ENCODE data around the gene CPNE1. TPM values are rescaled to one million over a fixed set of nuclear protein-coding genes. Genes with fewer than 3 reads are reported as not detected.

CPNE1 gene
- total and polyA plus RNA-seq, 12 donors = 63.9 to 464 (median 160) TPM

GRCh38 chr20:35648836-35649235 is 15.9 kb downstream of the CPNE1 start:
- intact Hi-C loops (cut with DNase I) = no loop called here
- H3K27ac ChIP-seq = no peak overlapping the region

GRCh38 chr20:35644806-35645205 is 19.9 kb downstream of the CPNE1 start:
- Histone ChIP-seq H3K36me3 (replicated peaks in 1 of 2) (no peaks in the 10 kb centered on the region), H3K4me3 (no peak overlapping the region), H3K4me1 (replicated peaks in 1 of 2) (peaks cover 5 to 29% of the 10 kb centered on the region in 2 donors), H3K9me3 (replicated peaks in 1 of 3) (no peaks in the 10 kb centered on the region), H3K27ac (no peak overlapping the region), H3K27me3 (no peaks in the 10 kb centered on the region)
- 83 to 96% (median 91%) methylated on average over 2 of the region's 2 CpGs for WGBS, 4 donors
- DNase-seq = no peak
- intact Hi-C loops (cut with DNase I) = no loop called here
- TF ChIP-seq CTCF (IDR thresholded peaks at IDR 0.05) (no peak), POLR2A (IDR thresholded peaks at IDR 0.05) (no peak)

More at GRCh38 chr20:35648836-35649235, 15.9 kb downstream of the CPNE1 start:
- H3K27me3 ChIP-seq = no peaks in the 10 kb centered on the region
- H3K4me3 ChIP-seq = no peak overlapping the region
- no peaks in the 10 kb centered on the region for H3K9me3 ChIP-seq (replicated peaks in 1 of 3)
- H3K36me3 ChIP-seq (replicated peaks in 1 of 2) = peaks cover 0 to 15% of the 10 kb centered on the region in 2 donors
- TF ChIP-seq CTCF (IDR thresholded peaks at IDR 0.05) (no peak), POLR2A (IDR thresholded peaks at IDR 0.05) (no peak)
- peaks cover 0 to 38% of the 10 kb centered on the region in 2 donors for H3K4me1 ChIP-seq (replicated peaks in 1 of 2)
- DNase-seq = no peak

- H3K36me3 ChIP-seq (replicated peaks in 1 of 2) = no peaks in the 10 kb centered on the region
- no peaks in the 10 kb centered on the region for H3K9me3 ChIP-seq (replicated peaks in 1 of 3)
- no peak for DNase-seq
- H3K27me3 ChIP-seq = no peaks in the 10 kb centered on the region
- intact Hi-C loops (cut with DNase I) = no loop called here
- no peak overlapping the region for H3K4me3 ChIP-seq
- H3K27ac ChIP-seq = no peak overlapping the region
- WGBS, 4 donors = 91 to 99% (median 93%) methylated on average over 6 to 7 of the region's 7 CpGs
- H3K4me1 ChIP-seq (replicated peaks in 1 of 2) = peaks cover 5 to 15% of the 10 kb centered on the region in 2 donors
- TF ChIP-seq POLR2A (IDR thresholded peaks at IDR 0.05) (no peak), CTCF (IDR thresholded peaks at IDR 0.05) (no peak)
These were observed 21.7 kb downstream of the CPNE1 start for GRCh38 chr20:35643045-35643444.

GRCh38 chr20:35641743-35642142 is 23.0 kb downstream of the CPNE1 start:
- Histone ChIP-seq H3K27me3 (no peaks in the 10 kb centered on the region), H3K36me3 (replicated peaks in 1 of 2) (no peaks in the 10 kb centered on the region), H3K4me3 (no peak overlapping the region), H3K4me1 (replicated peaks in 1 of 2) (peaks cover 5 to 15% of the 10 kb centered on the region in 2 donors), H3K27ac (peak overlapping the region in 1 of 5 donors; percentile 29), H3K9me3 (replicated peaks in 1 of 3) (no peaks in the 10 kb centered on the region)
- DNase-seq = peak in 4 of 7 donors; percentile 27 to 66 (median 52)
- WGBS, 4 donors = 56 to 69% (median 63%) methylated on average over 2 to 4 of the region's 4 CpGs
- TF ChIP-seq POLR2A (IDR thresholded peaks at IDR 0.05) = no peak
- no peak for TF ChIP-seq CTCF (IDR thresholded peaks at IDR 0.05)
- intact Hi-C loops (cut with DNase I) = no loop called here
